ENCODE measurements around the gene ARHGEF16. TPM values are rescaled to one million over a fixed set of nuclear protein-coding genes. Genes with fewer than 3 reads are reported as not detected.

Gene ARHGEF16
- total and polyA plus RNA-seq, 2 donors from 2014 or later, result 15.5 to 39.3 TPM

DNA sequence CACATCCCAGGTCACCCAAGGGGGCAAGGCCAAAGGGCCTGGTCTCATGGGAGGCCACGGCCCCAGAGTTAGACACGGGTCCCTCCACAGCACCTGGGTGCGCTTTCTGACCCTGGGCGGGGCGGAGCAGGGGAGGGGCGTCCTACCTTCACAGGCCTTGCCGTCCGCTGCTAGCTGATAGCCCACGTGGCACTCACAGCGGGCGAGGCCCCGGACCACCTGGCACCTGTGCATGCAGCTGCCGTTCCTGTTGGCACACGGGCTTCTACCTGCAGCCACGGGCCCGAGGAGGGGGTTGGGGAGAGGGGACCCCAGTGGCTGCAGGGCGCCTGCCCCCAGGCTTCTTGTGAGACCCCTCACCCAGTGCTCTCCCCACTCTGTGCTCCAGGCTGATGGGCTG lies 59.9 kb downstream of the ARHGEF16 start:
- FAIRE-seq (no peak), DNase-seq (no peak)
- no peak overlapping the region for H3K4me3 ChIP-seq (ENCODE audit: low read length in 3 of 3)
- no peak overlapping the region for H3K27ac ChIP-seq (ENCODE audit: low read depth in 2 of 2, low read length in 2 of 2)
- H3K9ac ChIP-seq (ENCODE audit: low read length in 3 of 3), result no peak overlapping the region
- no peaks in the 10 kb centered on the region for H3K9me3 ChIP-seq (ENCODE audit: control insufficient read depth in 2 of 3, insufficient read depth in 1 of 3, low read length in 3 of 3)
- H3K36me3 ChIP-seq (ENCODE audit: control insufficient read depth in 2 of 3, insufficient read depth in 3 of 3, low read length in 3 of 3), result no peaks in the 10 kb centered on the region
- no peaks in the 10 kb centered on the region for H3K27me3 ChIP-seq (ENCODE audit: control insufficient read depth, insufficient read depth, low read length)
- TF ChIP-seq, protein P1, sequence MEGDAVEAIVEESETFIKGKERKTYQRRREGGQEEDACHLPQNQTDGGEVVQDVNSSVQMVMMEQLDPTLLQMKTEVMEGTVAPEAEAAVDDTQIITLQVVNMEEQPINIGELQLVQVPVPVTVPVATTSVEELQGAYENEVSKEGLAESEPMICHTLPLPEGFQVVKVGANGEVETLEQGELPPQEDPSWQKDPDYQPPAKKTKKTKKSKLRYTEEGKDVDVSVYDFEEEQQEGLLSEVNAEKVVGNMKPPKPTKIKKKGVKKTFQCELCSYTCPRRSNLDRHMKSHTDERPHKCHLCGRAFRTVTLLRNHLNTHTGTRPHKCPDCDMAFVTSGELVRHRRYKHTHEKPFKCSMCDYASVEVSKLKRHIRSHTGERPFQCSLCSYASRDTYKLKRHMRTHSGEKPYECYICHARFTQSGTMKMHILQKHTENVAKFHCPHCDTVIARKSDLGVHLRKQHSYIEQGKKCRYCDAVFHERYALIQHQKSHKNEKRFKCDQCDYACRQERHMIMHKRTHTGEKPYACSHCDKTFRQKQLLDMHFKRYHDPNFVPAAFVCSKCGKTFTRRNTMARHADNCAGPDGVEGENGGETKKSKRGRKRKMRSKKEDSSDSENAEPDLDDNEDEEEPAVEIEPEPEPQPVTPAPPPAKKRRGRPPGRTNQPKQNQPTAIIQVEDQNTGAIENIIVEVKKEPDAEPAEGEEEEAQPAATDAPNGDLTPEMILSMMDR (IDR thresholded peaks at IDR 0.05; ENCODE audit: borderline replicate concordance, extremely low read depth, insufficient read depth), result no peak
- intact Hi-C loops (cut with DNase I), result no loop called here
- no peaks in the 10 kb centered on the region for H3K4me1 ChIP-seq (ENCODE audit: control insufficient read depth in 2 of 3, insufficient read depth in 2 of 3, low read depth in 1 of 3, low read length in 3 of 3)

DNA sequence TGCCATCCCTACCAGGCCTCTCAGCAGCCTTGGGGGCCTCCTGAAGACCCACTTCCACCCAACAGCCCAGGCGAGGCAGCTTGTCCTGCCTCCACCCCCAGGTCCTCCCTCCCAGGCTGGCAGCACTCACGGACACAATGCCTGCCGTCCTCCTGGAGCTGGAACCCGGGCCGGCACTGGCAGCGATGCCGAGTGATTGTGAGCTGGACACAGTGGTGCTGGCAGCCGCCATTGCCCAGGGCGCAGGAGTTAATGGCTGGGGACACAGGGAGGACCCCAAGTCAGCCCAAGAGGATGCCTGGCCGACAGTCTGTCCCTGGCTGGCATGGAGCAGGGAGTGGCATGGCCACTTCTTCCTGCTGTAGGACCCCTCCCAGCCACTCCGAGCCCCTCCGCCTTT lies 60.8 kb downstream of the ARHGEF16 start:
- no peaks in the 10 kb centered on the region for H3K36me3 ChIP-seq (ENCODE audit: control insufficient read depth in 2 of 3, insufficient read depth in 3 of 3, low read length in 3 of 3)
- no peak overlapping the region for H3K4me3 ChIP-seq (ENCODE audit: low read length in 3 of 3)
- H3K27ac ChIP-seq (ENCODE audit: low read depth in 2 of 2, low read length in 2 of 2), result no peak overlapping the region
- no peaks in the 10 kb centered on the region for H3K27me3 ChIP-seq (ENCODE audit: control insufficient read depth, insufficient read depth, low read length)
- FAIRE-seq (no peak), DNase-seq (no peak)
- no peaks in the 10 kb centered on the region for H3K9me3 ChIP-seq (ENCODE audit: control insufficient read depth in 2 of 3, insufficient read depth in 1 of 3, low read length in 3 of 3)
- TF ChIP-seq, protein P1 (IDR thresholded peaks at IDR 0.05; ENCODE audit: borderline replicate concordance, extremely low read depth, insufficient read depth), result no peak
- intact Hi-C loops (cut with DNase I), result no loop called here
- H3K9ac ChIP-seq (ENCODE audit: low read length in 3 of 3), result no peak overlapping the region
- no peaks in the 10 kb centered on the region for H3K4me1 ChIP-seq (ENCODE audit: control insufficient read depth in 2 of 3, insufficient read depth in 2 of 3, low read depth in 1 of 3, low read length in 3 of 3)

DNA sequence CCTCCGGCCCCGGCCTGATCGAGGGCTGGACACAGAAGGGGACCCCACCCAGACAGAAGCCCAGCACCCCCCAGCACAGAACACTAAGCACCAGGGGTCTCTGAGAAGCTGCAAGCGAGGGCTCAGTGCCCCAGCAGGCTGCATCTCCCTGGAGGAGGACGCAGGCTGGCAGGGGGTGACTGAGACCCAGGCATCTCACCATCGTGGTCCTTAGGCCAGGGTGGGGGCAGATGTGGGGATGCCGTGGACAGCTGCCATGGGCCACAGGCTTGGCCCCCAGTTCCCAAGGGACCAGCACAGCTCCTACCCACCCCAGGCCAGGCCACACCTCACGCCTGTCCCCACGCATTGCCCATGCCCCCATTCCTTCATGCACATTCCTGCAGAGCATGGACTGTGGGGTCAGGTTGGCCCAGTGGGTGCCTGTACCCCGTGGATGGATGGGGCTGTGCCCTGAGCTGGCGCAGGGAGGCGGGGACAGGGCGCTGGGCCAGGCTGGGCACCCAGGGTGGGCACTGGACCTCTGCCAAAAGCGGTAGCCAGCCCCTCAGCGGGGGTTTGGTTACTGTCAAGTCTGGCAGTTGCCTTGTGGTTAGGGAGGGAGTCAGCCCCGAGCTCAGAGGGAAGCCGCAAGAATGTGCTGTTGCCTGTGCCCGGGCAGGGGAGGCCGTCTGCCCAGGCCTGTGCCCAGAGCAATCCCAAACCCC lies 61.5 kb downstream of the ARHGEF16 start:
- Histone ChIP-seq H3K9me3 (ENCODE audit: control insufficient read depth in 2 of 3, insufficient read depth in 1 of 3, low read length in 3 of 3) (no peaks in the 10 kb centered on the region), H3K36me3 (ENCODE audit: control insufficient read depth in 2 of 3, insufficient read depth in 3 of 3, low read length in 3 of 3) (no peaks in the 10 kb centered on the region), H3K9ac (ENCODE audit: low read length in 3 of 3) (no peak overlapping the region), H3K4me3 (ENCODE audit: low read length in 3 of 3) (no peak overlapping the region), H3K27me3 (ENCODE audit: control insufficient read depth, insufficient read depth, low read length) (no peaks in the 10 kb centered on the region), H3K27ac (ENCODE audit: low read depth in 2 of 2, low read length in 2 of 2) (no peak overlapping the region), H3K4me1 (ENCODE audit: control insufficient read depth in 2 of 3, insufficient read depth in 2 of 3, low read depth in 1 of 3, low read length in 3 of 3) (no peaks in the 10 kb centered on the region)
- FAIRE-seq (no peak), DNase-seq (no peak)
- TF ChIP-seq, protein P1 (IDR thresholded peaks at IDR 0.05; ENCODE audit: borderline replicate concordance, extremely low read depth, insufficient read depth), result no peak
- intact Hi-C loops (cut with DNase I), result no loop called here

DNA sequence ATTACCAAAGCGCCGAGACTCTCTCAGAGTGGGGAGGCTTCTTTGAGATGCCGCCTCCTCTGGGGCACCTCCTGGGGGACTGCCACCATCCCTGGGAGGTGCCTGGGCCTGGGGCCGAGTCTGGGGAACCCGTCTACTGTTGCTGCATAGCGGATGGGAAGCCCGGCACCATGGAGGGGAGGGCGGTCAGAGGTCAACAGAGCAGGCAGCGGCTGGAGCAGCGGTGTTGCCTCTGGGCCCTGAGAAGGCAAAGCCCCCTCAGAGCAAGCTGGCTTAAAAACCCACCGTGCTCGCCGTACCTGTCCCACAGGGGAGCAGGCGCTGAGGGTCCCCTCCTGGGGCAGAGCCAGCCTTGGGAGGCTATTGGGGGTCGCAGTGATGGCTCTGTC lies 62.0 kb downstream of the ARHGEF16 start:
- no peak overlapping the region for H3K27ac ChIP-seq (ENCODE audit: low read depth in 2 of 2, low read length in 2 of 2)
- DNase-seq (no peak), FAIRE-seq (no peak)
- no peaks in the 10 kb centered on the region for H3K27me3 ChIP-seq (ENCODE audit: control insufficient read depth, insufficient read depth, low read length)
- H3K36me3 ChIP-seq (ENCODE audit: control insufficient read depth in 2 of 3, insufficient read depth in 3 of 3, low read length in 3 of 3), result no peaks in the 10 kb centered on the region
- TF ChIP-seq, protein P1 (IDR thresholded peaks at IDR 0.05; ENCODE audit: borderline replicate concordance, extremely low read depth, insufficient read depth), result no peak
- no peak overlapping the region for H3K4me3 ChIP-seq (ENCODE audit: low read length in 3 of 3)
- H3K9ac ChIP-seq (ENCODE audit: low read length in 3 of 3), result no peak overlapping the region
- intact Hi-C loops (cut with DNase I), result no loop called here
- H3K4me1 ChIP-seq (ENCODE audit: control insufficient read depth in 2 of 3, insufficient read depth in 2 of 3, low read depth in 1 of 3, low read length in 3 of 3), result no peaks in the 10 kb centered on the region
- H3K9me3 ChIP-seq (ENCODE audit: control insufficient read depth in 2 of 3, insufficient read depth in 1 of 3, low read length in 3 of 3), result no peaks in the 10 kb centered on the region
